ENCODE results near the gene UQCC3.
A peak's percentile ranks its signal among the peaks of the same experiment; 100 is the strongest.

The UQCC3 gene

GRCh38 chr11:62707277-62707861 lies 35.9 kb downstream of the UQCC3 start, which contains the start of the genes BSCL2 and GNG3:
Gene BSCL2, minus strand, starts transcription at chr11:62707424. Its CDS starts 229 bp downstream, at chr11:62707195.
Gene GNG3, plus strand, starts transcription at chr11:62707676. Its CDS starts 620 bp downstream, at chr11:62708296.
- H3K4me1 ChIP-seq (ENCODE audit: low read depth, poor library complexity, severe bottlenecking) = peaks cover 54% of the 10 kb centered on the region
- peak within 1 kb of the TSS; percentile 97 for H3K4me2 ChIP-seq
- H3K36me3 ChIP-seq (ENCODE audit: insufficient read depth) = no peaks in the 10 kb centered on the region
- TF ChIP-seq CTCF (conservative IDR thresholded peaks at IDR 0.05; ENCODE audit: low read depth, low read length) = no peak
- peak within 1 kb of the TSS; percentile 50 for H2AFZ ChIP-seq (ENCODE audit: low read depth)
- H3K9ac ChIP-seq = no peak within 1 kb of the TSS; the same call in 1 of the 2 replicates
- H3K79me2 ChIP-seq (ENCODE audit: insufficient read depth, low read depth) = peaks cover 9% of the 10 kb centered on the region; the same call in 1 of the 2 replicates
- no peak within 1 kb of the TSS for H3K4me3 ChIP-seq (IDR thresholded peaks at IDR 0.05; ENCODE audit: insufficient read depth, low read depth, low read length)
- no peaks in the 10 kb centered on the region for H4K20me1 ChIP-seq (ENCODE audit: insufficient read depth)
- H3K27ac ChIP-seq = no peak within 1 kb of the TSS
- no peaks in the 10 kb centered on the region for H3K27me3 ChIP-seq (ENCODE audit: insufficient read depth, low read depth)

GRCh38 chr11:62708392-62708791 lies 36.9 kb downstream of the UQCC3 start:
- H3K4me1 ChIP-seq (ENCODE audit: low read depth, poor library complexity, severe bottlenecking) = peaks cover 64% of the 10 kb centered on the region
- no peaks in the 10 kb centered on the region for H3K36me3 ChIP-seq (ENCODE audit: insufficient read depth)
- peak overlapping the region; percentile 95; the same call in 1 of the 2 replicates for H3K9ac ChIP-seq
- H3K4me2 ChIP-seq = peak overlapping the region; percentile 97; the same call in 1 of the 2 replicates
- no peak for TF ChIP-seq CTCF (conservative IDR thresholded peaks at IDR 0.05; ENCODE audit: low read depth, low read length)
- H4K20me1 ChIP-seq (ENCODE audit: insufficient read depth) = no peaks in the 10 kb centered on the region
- no peak overlapping the region for H3K27ac ChIP-seq
- no peaks in the 10 kb centered on the region for H3K27me3 ChIP-seq (ENCODE audit: insufficient read depth, low read depth)
- no peak overlapping the region for H2AFZ ChIP-seq (ENCODE audit: low read depth)
- peaks cover 9% of the 10 kb centered on the region; the same call in 1 of the 2 replicates for H3K79me2 ChIP-seq (ENCODE audit: insufficient read depth, low read depth)
- H3K4me3 ChIP-seq (IDR thresholded peaks at IDR 0.05; ENCODE audit: insufficient read depth, low read depth, low read length) = no peak overlapping the region

GRCh38 chr11:62708793-62709192 lies 37.3 kb downstream of the UQCC3 start:
- H3K4me3 ChIP-seq (IDR thresholded peaks at IDR 0.05; ENCODE audit: insufficient read depth, low read depth, low read length) = no peak overlapping the region
- H3K36me3 ChIP-seq (ENCODE audit: insufficient read depth) = no peaks in the 10 kb centered on the region
- peaks cover 9% of the 10 kb centered on the region; the same call in 1 of the 2 replicates for H3K79me2 ChIP-seq (ENCODE audit: insufficient read depth, low read depth)
- H3K27me3 ChIP-seq (ENCODE audit: insufficient read depth, low read depth) = no peaks in the 10 kb centered on the region
- H3K9ac ChIP-seq = peak overlapping the region; percentile 95; the same call in 1 of the 2 replicates
- H3K4me2 ChIP-seq = peak overlapping the region; percentile 97
- peak overlapping the region; percentile 96; the same call in 1 of the 2 replicates for H3K27ac ChIP-seq
- no peaks in the 10 kb centered on the region for H4K20me1 ChIP-seq (ENCODE audit: insufficient read depth)
- H3K4me1 ChIP-seq (ENCODE audit: low read depth, poor library complexity, severe bottlenecking) = peaks cover 68% of the 10 kb centered on the region
- peak overlapping the region; percentile 62 for H2AFZ ChIP-seq (ENCODE audit: low read depth)
- TF ChIP-seq CTCF (conservative IDR thresholded peaks at IDR 0.05; ENCODE audit: low read depth, low read length) = no peak

DNA sequence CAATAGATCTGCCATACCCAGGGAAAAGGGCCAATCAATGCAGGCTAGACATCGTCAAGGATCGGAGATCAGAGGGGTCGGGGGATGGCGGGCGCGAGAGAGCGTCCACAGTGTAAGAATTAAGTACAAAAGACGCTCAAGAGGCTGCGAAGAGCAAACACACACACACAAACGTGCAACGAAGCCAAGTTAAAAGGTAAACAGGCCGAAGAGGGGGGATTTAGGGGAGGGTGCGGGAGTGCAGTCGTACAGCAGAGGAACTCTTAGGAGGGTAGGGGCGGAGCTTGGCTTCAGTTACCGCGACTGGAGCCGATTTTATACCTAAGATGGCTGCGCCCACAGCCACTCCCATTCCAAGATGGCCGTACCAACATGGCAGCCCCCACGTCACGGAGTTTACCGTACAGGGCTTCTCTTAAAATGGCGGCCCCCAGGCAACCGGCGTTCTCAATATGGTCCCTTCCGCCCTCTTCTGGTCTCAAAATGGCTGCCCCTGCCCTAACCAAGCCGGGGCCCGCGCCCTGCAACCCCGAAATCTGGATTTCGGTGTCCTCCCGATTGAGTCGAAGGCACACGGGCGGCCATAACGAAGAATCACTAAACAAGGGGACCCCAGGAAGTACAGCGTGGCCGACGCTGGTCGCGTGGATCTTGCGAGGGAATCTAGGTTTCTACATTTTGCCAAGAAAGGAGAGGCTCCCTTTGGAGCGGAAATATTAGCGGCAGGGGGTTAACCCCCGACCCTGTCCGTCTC lies 38.0 kb downstream of the UQCC3 start:
- peak; percentile 37; the same call in 1 of the 2 replicates for TF ChIP-seq CTCF (conservative IDR thresholded peaks at IDR 0.05; ENCODE audit: low read depth, low read length)
- Histone ChIP-seq H3K4me2 (peak overlapping the region; percentile 97), H3K27me3 (ENCODE audit: insufficient read depth, low read depth) (no peaks in the 10 kb centered on the region), H3K79me2 (ENCODE audit: insufficient read depth, low read depth) (peaks cover 12% of the 10 kb centered on the region; the same call in 1 of the 2 replicates), H4K20me1 (ENCODE audit: insufficient read depth) (no peaks in the 10 kb centered on the region), H3K9ac (peak overlapping the region; percentile 95), H3K4me1 (ENCODE audit: low read depth, poor library complexity, severe bottlenecking) (peaks cover 75% of the 10 kb centered on the region), H3K27ac (peak overlapping the region; percentile 96), H3K4me3 (IDR thresholded peaks at IDR 0.05; ENCODE audit: insufficient read depth, low read depth, low read length) (no peak overlapping the region), H2AFZ (ENCODE audit: low read depth) (peak overlapping the region; percentile 70), H3K36me3 (ENCODE audit: insufficient read depth) (no peaks in the 10 kb centered on the region)

Data from KMS-11 (cell line).